BJ (cell line): Measurements from ENCODE around the gene SLC8B1. TPM values are rescaled to one million over a fixed set of nuclear protein-coding genes. Genes with fewer than 3 reads are reported as not detected.

Experiments
- CTCF ChIA-PET: fragments of 350-600 bp; formaldehyde crosslinking; extraction: SDS; loops from one replicate; lab custom pipeline; 2021; ENCODE audit warnings: antibody characterized with exemption, inconsistent platforms; lab: Yijun Ruan, JAX
- POLR2A ChIA-PET: fragments of 300-600 bp; sonication (Branson Sonifier 250); formaldehyde crosslinking; extraction: SDS; loops from one replicate; lab custom pipeline; 2021; ENCODE audit warnings: antibody characterized with exemption; lab: Charles Lee
- DNase-seq: peaks from one replicate; pipeline ENCODE4 v3.0.0-alpha.2; 2011; ENCODE audit warnings: low read depth
- H3K27me3 ChIP-seq: 2 replicates; pipeline ENCODE4 v1.6.0; 2011; ENCODE audit warnings: low read length; ENCODE audit not compliant: control insufficient read depth, insufficient read depth
- H3K36me3 ChIP-seq: 2 replicates; pipeline ENCODE4 v1.5.1; 2011; ENCODE audit warnings: low read length; ENCODE audit not compliant: control insufficient read depth, insufficient read depth
- H3K4me3 ChIP-seq: 2 replicates; pipeline ENCODE4 v1.5.1; 2011; ENCODE audit warnings: low read depth, mild to moderate bottlenecking, control low read depth, low read length
- CTCF ChIP-seq: IDR thresholded peaks from 2 replicates; pipeline ENCODE4 v1.5.1; 2011; ENCODE audit warnings: low read depth, mild to moderate bottlenecking, control low read depth, inconsistent platforms, low read length, moderate library complexity; ENCODE audit not compliant: insufficient read depth
- polyA plus RNA-seq: library from polyadenylated mRNA; depleted of rRNA; stranded (reverse); fragments of >200 nt; gene quantifications from 2 replicates; pipeline ENCODE4 v1.2.3, GENCODE V29; 2011

Gene SLC8B1
- polyA plus RNA-seq, 1 experiment, result 27.3 TPM

GRCh38 chr12:113328368-113328889 is 6.5 kb downstream of the SLC8B1 start:
- CTCF ChIA-PET, result interaction anchor here (0.6 kb wide), 1 partner anchor 444 kb away, joined by 3 read pairs; no protein-coding TSS in a partner anchor
- POLR2A ChIA-PET, result no interaction called here
- Histone ChIP-seq H3K36me3 (peaks cover 5% of the 10 kb centered on the region), H3K4me3 (no peak overlapping the region), H3K27me3 (no peaks in the 10 kb centered on the region)
- TF ChIP-seq CTCF, result no peak
- no peak for DNase-seq

- no peak for DNase-seq
- no peaks in the 10 kb centered on the region for H3K27me3 ChIP-seq
- H3K36me3 ChIP-seq, result peaks cover 5% of the 10 kb centered on the region
- POLR2A ChIA-PET, result no interaction called here
- TF ChIP-seq CTCF, result 0 out of 2 replicates have a peak, but pooled peaks have one; percentile 5
- CTCF ChIA-PET, result interaction anchor here (1.1 to 1.5 kb wide), 2 partner anchors 95 to 98 kb away, joined by 3 to 4 read pairs; partner anchors contain the start of gene SDSL
- no peak overlapping the region for H3K4me3 ChIP-seq
These were observed 8.0 kb downstream of the SLC8B1 start for GRCh38 chr12:113326775-113327395.

GRCh38 chr12:113325916-113326315 is 9.0 kb downstream of the SLC8B1 start:
- peaks cover 6% of the 10 kb centered on the region for H3K36me3 ChIP-seq
- no peak for TF ChIP-seq CTCF
- H3K4me3 ChIP-seq, result no peak overlapping the region
- DNase-seq, result peak; percentile 78
- POLR2A ChIA-PET, result no interaction called here
- CTCF ChIA-PET, result interaction anchor here (1.5 kb wide), 1 partner anchor 99 kb away, joined by 4 read pairs; no protein-coding TSS in a partner anchor
- H3K27me3 ChIP-seq, result no peaks in the 10 kb centered on the region

- Histone ChIP-seq H3K27me3 (no peaks in the 10 kb centered on the region), H3K36me3 (peaks cover 17% of the 10 kb centered on the region), H3K4me3 (no peak overlapping the region)
- ChIA-PET POLR2A (no interaction called here), CTCF (interaction anchor here (3.2 kb wide), 1 partner anchor 103 kb away, joined by 9 read pairs; no protein-coding TSS in a partner anchor)
- TF ChIP-seq CTCF, result no peak
- peak; percentile 32 for DNase-seq
These were observed 12.6 kb downstream of the SLC8B1 start for GRCh38 chr12:113322343-113322742.

GRCh38 chr12:113320401-113320800 is 14.5 kb downstream of the SLC8B1 start:
- H3K27me3 ChIP-seq, result no peaks in the 10 kb centered on the region
- H3K4me3 ChIP-seq, result no peak overlapping the region
- H3K36me3 ChIP-seq, result peaks cover 21% of the 10 kb centered on the region
- CTCF ChIA-PET, result interaction anchor here (1.1 to 2.1 kb wide), 2 partner anchors 105 to 327 kb away, joined by 3 to 10 read pairs; no protein-coding TSS in a partner anchor
- DNase-seq, result no peak
- POLR2A ChIA-PET, result no interaction called here
- no peak for TF ChIP-seq CTCF
